ENCODE results near the gene HRH3. TPM values are rescaled to one million over a fixed set of nuclear protein-coding genes. Genes with fewer than 3 reads are reported as not detected.
A peak's percentile ranks its signal among the peaks of the same experiment; 100 is the strongest.

The HRH3 gene
- total RNA-seq, 6 donors from 2014 or later: not detected

DNA sequence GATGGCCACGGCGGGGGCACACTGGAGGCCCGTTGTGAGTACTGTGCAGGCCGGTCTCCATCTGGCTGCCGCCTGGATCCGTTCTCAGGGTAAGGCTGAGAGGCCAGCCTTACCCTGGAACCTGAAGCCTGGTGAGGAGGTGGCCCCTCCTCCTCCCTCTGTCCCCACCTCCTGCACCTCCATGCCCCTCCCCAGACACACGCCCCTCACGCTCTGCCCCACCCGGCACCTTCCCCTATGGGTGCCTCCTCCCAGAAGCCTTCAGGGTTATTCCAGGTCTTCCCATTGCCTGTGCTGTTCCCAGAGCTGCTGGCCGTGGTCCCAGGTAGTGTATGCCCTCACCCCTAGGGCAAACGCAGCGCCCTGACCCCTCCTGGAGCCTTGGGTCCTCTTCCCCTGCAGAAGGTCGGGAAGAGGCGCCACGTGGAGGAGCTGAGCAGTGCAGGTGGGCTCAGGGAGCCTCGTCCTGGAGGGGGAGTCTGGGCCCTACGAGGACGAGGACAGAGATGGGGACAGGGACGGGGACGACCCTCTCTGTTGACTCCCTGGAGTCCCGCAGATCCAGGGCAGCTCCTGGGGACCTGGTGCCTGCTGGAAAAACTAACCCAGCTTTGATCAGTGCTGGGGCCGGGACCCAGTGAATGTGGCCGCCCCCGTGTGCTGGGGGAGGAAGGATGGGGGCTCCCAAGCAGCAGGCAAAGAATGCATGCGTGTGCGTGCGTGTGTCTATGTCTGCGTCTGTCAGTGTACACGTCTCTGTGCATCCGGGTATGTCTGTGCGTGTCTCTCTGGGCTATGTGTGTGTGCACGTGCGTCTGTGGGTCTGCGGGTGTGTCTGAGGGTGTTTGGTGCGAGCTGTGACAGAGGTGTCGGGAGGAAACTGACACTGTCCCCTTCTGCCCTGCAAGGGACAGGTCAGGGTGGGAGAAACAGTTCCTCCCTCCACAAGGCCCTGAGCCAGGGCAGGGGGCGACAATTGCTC is 8.2 kb upstream of the HRH3 start:
- Histone ChIP-seq H3K27me3 (no peaks in the 10 kb centered on the region), H3K27ac (no peak overlapping the region), H3K4me3 (no peak overlapping the region), H3K9me3 (no peaks in the 10 kb centered on the region), H3K4me1 (no peaks in the 10 kb centered on the region), H3K36me3 (no peaks in the 10 kb centered on the region)
- no peak for TF ChIP-seq POLR2A (IDR thresholded peaks at IDR 0.05)
- TF ChIP-seq EP300 (IDR thresholded peaks at IDR 0.05): no peak
- TF ChIP-seq, protein P1, sequence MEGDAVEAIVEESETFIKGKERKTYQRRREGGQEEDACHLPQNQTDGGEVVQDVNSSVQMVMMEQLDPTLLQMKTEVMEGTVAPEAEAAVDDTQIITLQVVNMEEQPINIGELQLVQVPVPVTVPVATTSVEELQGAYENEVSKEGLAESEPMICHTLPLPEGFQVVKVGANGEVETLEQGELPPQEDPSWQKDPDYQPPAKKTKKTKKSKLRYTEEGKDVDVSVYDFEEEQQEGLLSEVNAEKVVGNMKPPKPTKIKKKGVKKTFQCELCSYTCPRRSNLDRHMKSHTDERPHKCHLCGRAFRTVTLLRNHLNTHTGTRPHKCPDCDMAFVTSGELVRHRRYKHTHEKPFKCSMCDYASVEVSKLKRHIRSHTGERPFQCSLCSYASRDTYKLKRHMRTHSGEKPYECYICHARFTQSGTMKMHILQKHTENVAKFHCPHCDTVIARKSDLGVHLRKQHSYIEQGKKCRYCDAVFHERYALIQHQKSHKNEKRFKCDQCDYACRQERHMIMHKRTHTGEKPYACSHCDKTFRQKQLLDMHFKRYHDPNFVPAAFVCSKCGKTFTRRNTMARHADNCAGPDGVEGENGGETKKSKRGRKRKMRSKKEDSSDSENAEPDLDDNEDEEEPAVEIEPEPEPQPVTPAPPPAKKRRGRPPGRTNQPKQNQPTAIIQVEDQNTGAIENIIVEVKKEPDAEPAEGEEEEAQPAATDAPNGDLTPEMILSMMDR (IDR thresholded peaks at IDR 0.05): no peak
- no peak for TF ChIP-seq POLR2AphosphoS5 (IDR thresholded peaks at IDR 0.05)
- WGBS, 2 donors: 38 to 51% methylated on average over 27 to 37 of the region's 37 CpGs
- DNase-seq (no peak), ATAC-seq (ENCODE audit: low FRiP score in 2 of 2) (no peak)

DNA sequence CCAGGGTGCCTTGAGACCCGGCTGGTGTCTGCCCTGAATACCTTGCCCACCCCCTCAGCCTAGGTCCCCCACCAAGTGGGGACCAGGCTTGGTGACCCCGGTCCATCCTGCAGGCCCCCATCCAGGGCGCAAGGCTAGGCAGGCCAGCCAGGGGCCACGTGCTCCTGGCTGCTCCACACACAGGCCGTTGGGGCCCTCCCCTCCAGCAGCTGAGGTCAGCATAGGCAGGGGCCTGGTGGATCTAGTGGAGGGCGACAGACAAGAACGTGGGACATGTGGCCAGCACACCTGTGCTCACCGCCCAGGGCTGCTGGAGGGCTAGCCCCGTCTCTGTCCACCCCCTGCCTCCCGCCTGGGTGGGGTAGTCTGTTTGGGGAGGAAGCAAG is 7.5 kb upstream of the HRH3 start:
- Histone ChIP-seq H3K4me3 (no peak overlapping the region), H3K36me3 (no peaks in the 10 kb centered on the region), H3K27ac (no peak overlapping the region), H3K4me1 (no peaks in the 10 kb centered on the region), H3K9me3 (no peaks in the 10 kb centered on the region), H3K27me3 (peaks cover 0 to 3% (median 0%) of the 10 kb centered on the region in 4 donors)
- ATAC-seq (ENCODE audit: low FRiP score in 2 of 2) (no peak), DNase-seq (peak in 1 of 2 donors; percentile 62)
- 51% methylated on average over 10 of the region's 10 CpGs; no CpG with 5 or more reads in 1 of the 2 donors for WGBS, 2 donors
- TF ChIP-seq, protein P1 (IDR thresholded peaks at IDR 0.05): no peak
- TF ChIP-seq EP300 (IDR thresholded peaks at IDR 0.05) (no peak), POLR2A (IDR thresholded peaks at IDR 0.05) (no peak), POLR2AphosphoS5 (IDR thresholded peaks at IDR 0.05) (no peak)

DNA sequence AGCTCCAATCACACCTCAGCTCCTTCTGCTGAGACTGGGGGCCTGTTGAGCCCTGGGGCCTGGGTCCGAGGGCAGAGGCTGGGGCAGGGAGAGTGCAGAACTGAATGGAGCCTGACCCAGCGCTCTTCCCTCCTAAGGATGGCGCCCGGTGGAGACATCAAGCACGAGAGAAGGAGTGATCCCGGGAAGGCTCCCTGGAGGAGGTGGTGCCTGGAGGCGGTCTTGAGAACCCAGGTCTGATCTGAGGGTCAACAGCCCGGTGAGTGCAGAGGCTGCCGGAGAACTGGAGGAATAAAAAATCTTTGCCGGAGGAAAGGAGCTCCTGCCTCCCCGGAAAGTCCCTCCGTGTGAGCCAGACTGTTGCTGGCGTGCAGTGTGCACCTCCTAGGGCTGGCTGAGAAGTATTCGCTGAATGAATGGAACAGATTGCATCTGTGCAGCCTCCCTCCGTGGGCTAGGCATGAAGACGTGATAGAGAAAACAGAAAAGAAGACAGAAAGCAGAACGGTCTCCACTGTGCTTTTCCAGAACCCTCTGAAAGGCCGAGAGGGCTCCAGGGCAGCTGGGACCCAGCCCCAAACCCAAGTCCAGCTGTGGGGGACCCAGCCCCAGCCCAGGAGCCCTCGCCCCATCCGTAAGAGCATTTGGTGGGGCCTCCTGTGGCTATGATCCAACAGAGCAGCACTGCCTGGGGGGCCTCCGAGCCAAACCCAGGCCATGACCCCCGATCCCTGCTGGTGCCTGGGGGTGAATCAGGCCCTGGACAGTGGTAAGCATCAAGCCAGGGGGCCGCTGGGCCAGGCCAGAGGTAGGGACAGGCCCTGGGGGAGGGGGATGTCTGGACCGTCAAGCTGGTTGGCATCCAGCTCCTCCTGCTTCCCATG is 6.9 kb upstream of the HRH3 start:
- TF ChIP-seq POLR2A (IDR thresholded peaks at IDR 0.05) (no peak), EP300 (IDR thresholded peaks at IDR 0.05) (no peak), POLR2AphosphoS5 (IDR thresholded peaks at IDR 0.05) (no peak)
- TF ChIP-seq, protein P1 (IDR thresholded peaks at IDR 0.05): no peak
- Histone ChIP-seq H3K36me3 (no peaks in the 10 kb centered on the region), H3K9me3 (no peaks in the 10 kb centered on the region), H3K27me3 (peaks cover 0 to 10% (median 3%) of the 10 kb centered on the region in 4 donors), H3K4me1 (no peaks in the 10 kb centered on the region), H3K4me3 (no peak overlapping the region), H3K27ac (no peak overlapping the region)
- 72 to 73% methylated on average over 20 to 24 of the region's 24 CpGs for WGBS, 2 donors
- DNase-seq (peak in 1 of 2 donors; percentile 53), ATAC-seq (ENCODE audit: low FRiP score in 2 of 2) (no peak)

DNA sequence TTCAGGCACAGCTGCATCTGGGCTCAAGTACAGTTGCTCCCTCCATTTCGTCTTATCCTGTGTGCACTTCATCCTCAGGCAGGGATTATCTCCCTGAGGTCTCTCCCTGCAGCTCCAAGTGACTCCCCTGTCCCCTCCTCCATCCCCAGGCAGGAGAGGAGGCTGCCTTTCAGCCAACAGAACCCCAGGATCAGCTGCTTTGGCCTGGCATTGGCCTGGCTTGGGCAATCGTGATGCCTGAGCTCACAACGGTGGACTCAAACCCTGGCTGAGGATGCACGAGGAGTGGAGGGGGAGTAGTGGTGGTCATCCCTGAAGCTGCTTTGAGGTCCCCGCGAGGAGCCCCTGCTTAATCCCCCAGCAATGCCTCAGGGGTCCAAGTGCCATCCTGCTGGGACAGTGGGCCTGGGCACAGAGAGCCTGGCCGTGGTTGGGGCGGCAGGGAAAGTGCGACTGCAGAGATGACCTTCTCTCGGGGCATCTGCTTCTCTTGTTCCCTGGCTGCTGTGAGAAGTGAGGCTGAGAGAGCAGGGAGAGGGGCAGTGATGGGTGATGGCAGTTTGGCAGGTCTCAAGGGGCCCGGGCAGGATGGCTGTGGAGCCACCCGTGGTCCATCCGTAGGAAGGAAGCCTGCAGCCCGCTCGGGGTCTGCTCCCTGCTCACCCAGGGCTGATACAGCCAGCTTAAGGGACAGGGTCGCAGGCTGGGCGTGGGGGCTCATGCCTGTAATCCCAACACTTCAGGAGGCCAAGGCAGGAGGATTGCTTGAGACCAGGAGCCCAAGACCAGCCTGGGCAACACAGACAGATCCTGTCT is 6.0 kb upstream of the HRH3 start:
- H3K27me3 ChIP-seq: peaks cover 0 to 19% (median 9%) of the 10 kb centered on the region in 4 donors
- H3K27ac ChIP-seq: no peak overlapping the region
- 69 to 83% methylated on average over 7 to 15 of the region's 17 CpGs for WGBS, 2 donors
- no peaks in the 10 kb centered on the region for H3K9me3 ChIP-seq
- DNase-seq (peak in 1 of 2 donors; percentile 46), ATAC-seq (ENCODE audit: low FRiP score in 2 of 2) (no peak)
- H3K4me1 ChIP-seq: peaks cover 0 to under 1% (median 0%) of the 10 kb centered on the region in 4 donors
- H3K36me3 ChIP-seq: no peaks in the 10 kb centered on the region
- no peak overlapping the region for H3K4me3 ChIP-seq
- no peak for TF ChIP-seq EP300 (IDR thresholded peaks at IDR 0.05)
- TF ChIP-seq POLR2AphosphoS5 (IDR thresholded peaks at IDR 0.05): no peak
- TF ChIP-seq, protein P1 (IDR thresholded peaks at IDR 0.05): no peak
